HG02943 (cell line): ENCODE results near the gene KIF13A.
"Not testable (repeated sequence)": the region's sequence is repeated elsewhere in the genome, so short reads cannot be mapped to it uniquely, and the experiment has no call there.

Source experiments
- ATAC-seq: cut with Tn5 transposase; IDR thresholded peaks from one replicate; pipeline ENCODE4 v1.9.1; 2021; ENCODE audit warnings: mild to moderate bottlenecking, low read depth, moderate library complexity; ENCODE audit not compliant: unreplicated experiment

KIF13A gene

GRCh38 chr6:17987447-17987696 is at the start of gene KIF13A:
TSS of gene KIF13A (minus strand) at chr6:17987635. CDS start at chr6:17987463, 172 bp downstream.
- no peak for ATAC-seq

GRCh38 chr6:18036781-18037180 is 49.3 kb upstream of the KIF13A start:
- ATAC-seq: no peak

- no peak for ATAC-seq
These were observed 48.0 kb upstream of the KIF13A start for GRCh38 chr6:18035330-18035854.

GRCh38 chr6:18034798-18035202 is 47.4 kb upstream of the KIF13A start:
- no peak for ATAC-seq

GRCh38 chr6:18031680-18032256 is 44.3 kb upstream of the KIF13A start:
- ATAC-seq: no peak

GRCh38 chr6:18031189-18031588 is 43.8 kb upstream of the KIF13A start:
- no peak for ATAC-seq

- ATAC-seq: no peak
These were observed 40.9 kb upstream of the KIF13A start for GRCh38 chr6:18028332-18028731.

GRCh38 chr6:18025596-18025995 is 38.2 kb upstream of the KIF13A start:
- ATAC-seq: no peak

GRCh38 chr6:18024876-18025275 is 37.4 kb upstream of the KIF13A start:
- no peak for ATAC-seq

GRCh38 chr6:18023891-18024290 is 36.5 kb upstream of the KIF13A start:
- ATAC-seq: no peak

GRCh38 chr6:18022398-18023231 is 35.2 kb upstream of the KIF13A start:
- ATAC-seq: no peak

- ATAC-seq: no peak
These were observed 33.9 kb upstream of the KIF13A start for GRCh38 chr6:18021166-18021850.

GRCh38 chr6:18020545-18020944 is 33.1 kb upstream of the KIF13A start:
- ATAC-seq: not testable (repeated sequence)

GRCh38 chr6:18019539-18020534 is 32.4 kb upstream of the KIF13A start:
- no peak for ATAC-seq

GRCh38 chr6:18019133-18019532 is 31.7 kb upstream of the KIF13A start:
- not testable (repeated sequence) for ATAC-seq

GRCh38 chr6:18016698-18017097 is 29.3 kb upstream of the KIF13A start:
- ATAC-seq: no peak

- ATAC-seq: no peak
These were observed 28.7 kb upstream of the KIF13A start for GRCh38 chr6:18016133-18016532.

- no peak for ATAC-seq
These were observed 23.9 kb upstream of the KIF13A start for GRCh38 chr6:18011287-18011686.

- not testable (repeated sequence) for ATAC-seq
These were observed 23.1 kb upstream of the KIF13A start for GRCh38 chr6:18010540-18010939.

- ATAC-seq: no peak
These were observed 17.0 kb upstream of the KIF13A start for GRCh38 chr6:18004256-18004985.
